CD4-positive, alpha-beta T cell treated with Interleukin-21 for 1 hour (primary cell): ENCODE data around the gene TMEM30B.
A peak's percentile ranks its signal among the peaks of the same experiment; 100 is the strongest.
"Not testable (repeated sequence)": the region's sequence is repeated elsewhere in the genome, so short reads cannot be mapped to it uniquely, and the experiment has no call there.

Source experiments
- DNase-seq: peaks from one replicate; pipeline ENCODE4 v3.0.0-alpha.2; 2020

Gene TMEM30B

GRCh38 chr14:61281186-61281947, at the start of gene TMEM30B:
Gene TMEM30B (minus strand): TSS chr14:61281338. CDS start chr14:61281147, 191 bp downstream.
- DNase-seq, result peak; percentile 60

GRCh38 chr14:61330511-61330910, 49.4 kb upstream of the TMEM30B start:
- no peak for DNase-seq

GRCh38 chr14:61329478-61330051, 48.4 kb upstream of the TMEM30B start:
- no peak for DNase-seq

- no peak for DNase-seq
These were observed 47.6 kb upstream of the TMEM30B start for GRCh38 chr14:61328626-61329262.

GRCh38 chr14:61326847-61327246, 45.7 kb upstream of the TMEM30B start:
- no peak for DNase-seq

- no peak for DNase-seq
These were observed 45.0 kb upstream of the TMEM30B start for GRCh38 chr14:61326146-61326545.

GRCh38 chr14:61325166-61325565, 44.0 kb upstream of the TMEM30B start:
- no peak for DNase-seq

- DNase-seq, result no peak
These were observed 42.8 kb upstream of the TMEM30B start for GRCh38 chr14:61323970-61324369.

GRCh38 chr14:61322799-61323290, 41.7 kb upstream of the TMEM30B start:
- DNase-seq, result peak; percentile 60

- peak; percentile 58 for DNase-seq
These were observed 41.1 kb upstream of the TMEM30B start for GRCh38 chr14:61322011-61322798.

GRCh38 chr14:61321385-61322010, 40.4 kb upstream of the TMEM30B start, which contains the start of gene PRKCH:
Gene PRKCH (plus strand): TSS chr14:61321579. CDS start chr14:61322102, 523 bp downstream.
- peak; percentile 87 for DNase-seq

GRCh38 chr14:61320806-61321384, 39.8 kb upstream of the TMEM30B start:
- DNase-seq, result no peak

GRCh38 chr14:61320170-61320569, 39.0 kb upstream of the TMEM30B start:
- not testable (repeated sequence) for DNase-seq

- no peak for DNase-seq
These were observed 38.6 kb upstream of the TMEM30B start for GRCh38 chr14:61319706-61320105.

- no peak for DNase-seq
These were observed 37.9 kb upstream of the TMEM30B start for GRCh38 chr14:61319086-61319485.

- DNase-seq, result no peak
These were observed 34.2 kb upstream of the TMEM30B start for GRCh38 chr14:61315313-61315712.

- not testable (repeated sequence) for DNase-seq
These were observed 27.6 kb upstream of the TMEM30B start for GRCh38 chr14:61308701-61309100.

GRCh38 chr14:61308198-61308597, 27.1 kb upstream of the TMEM30B start:
- DNase-seq, result no peak

GRCh38 chr14:61304688-61305087, 23.6 kb upstream of the TMEM30B start:
- DNase-seq, result no peak

- DNase-seq, result no peak
These were observed 19.6 kb upstream of the TMEM30B start for GRCh38 chr14:61300754-61301153.

- no peak for DNase-seq
These were observed 19.1 kb upstream of the TMEM30B start for GRCh38 chr14:61300209-61300608.

- no peak for DNase-seq
These were observed 17.7 kb upstream of the TMEM30B start for GRCh38 chr14:61298824-61299223.
